Measurements from ENCODE around the gene U2AF1L4. TPM values are rescaled to one million over a fixed set of nuclear protein-coding genes. Genes with fewer than 3 reads are reported as not detected.
A peak's percentile ranks its signal among the peaks of the same experiment; 100 is the strongest.

Gene U2AF1L4
- total RNA-seq, 4 donors from 2014 or later, result 29.7 to 51.7 (median 36.8) TPM

- TF ChIP-seq CTCF (IDR thresholded peaks at IDR 0.05), result no peak
- 82 to 89% methylated on average over 13 of the region's 13 CpGs for WGBS, 2 donors
- Histone ChIP-seq H3K4me3 (replicated peaks in 1 of 3) (no peak overlapping the region), H3K36me3 (peaks cover 18 to 21% of the 10 kb centered on the region in 2 donors), H3K27ac (peak overlapping the region; percentile 30 to 58 (median 52)), H3K4me1 (peaks cover 13 to 25% of the 10 kb centered on the region in 2 donors), H3K27me3 (no peaks in the 10 kb centered on the region), H3K9me3 (no peaks in the 10 kb centered on the region)
- intact Hi-C loops (cut with DNase I), result loop anchor here (10.0 kb wide), 1 partner anchor 180 kb away; the partner anchor contains the start of gene LRFN3
- DNase-seq, result no peak
Measured at GRCh38 chr19:35754370-35755130, 9.3 kb upstream of the U2AF1L4 start.

- no peak for DNase-seq
- 91 to 94% methylated on average over 15 to 17 of the region's 20 CpGs for WGBS, 2 donors
- Histone ChIP-seq H3K4me1 (peaks cover 15 to 26% of the 10 kb centered on the region in 2 donors), H3K4me3 (replicated peaks in 1 of 3) (no peak overlapping the region), H3K27ac (no peak overlapping the region), H3K36me3 (peaks cover 18 to 21% of the 10 kb centered on the region in 2 donors), H3K9me3 (no peaks in the 10 kb centered on the region), H3K27me3 (no peaks in the 10 kb centered on the region)
- intact Hi-C loops (cut with DNase I), result loop anchor here (10.0 kb wide), 1 partner anchor 181 kb away; the partner anchor contains the start of gene LRFN3
- TF ChIP-seq POLR2A (IDR thresholded peaks at IDR 0.05) (no peak), CTCF (IDR thresholded peaks at IDR 0.05) (no peak)
Measured at GRCh38 chr19:35753634-35754369, 8.6 kb upstream of the U2AF1L4 start.

- no peak overlapping the region for H3K27ac ChIP-seq
- no peak overlapping the region for H3K4me3 ChIP-seq (replicated peaks in 1 of 3)
- H3K27me3 ChIP-seq, result no peaks in the 10 kb centered on the region
- H3K36me3 ChIP-seq, result peaks cover 18 to 21% of the 10 kb centered on the region in 2 donors
- intact Hi-C loops (cut with DNase I), result loop anchor here (10.0 kb wide), 1 partner anchor 182 kb away; the partner anchor contains the start of gene LRFN3
- WGBS, 2 donors, result 93 to 97% methylated on average over 12 to 20 of the region's 20 CpGs
- peaks cover 14 to 23% of the 10 kb centered on the region in 2 donors for H3K4me1 ChIP-seq
- TF ChIP-seq CTCF (IDR thresholded peaks at IDR 0.05) (no peak), POLR2A (IDR thresholded peaks at IDR 0.05) (no peak)
- DNase-seq, result no peak
- H3K9me3 ChIP-seq, result no peaks in the 10 kb centered on the region
Measured at GRCh38 chr19:35752746-35753350, 7.6 kb upstream of the U2AF1L4 start.

- H3K4me3 ChIP-seq (replicated peaks in 1 of 3), result no peak overlapping the region
- peaks cover 18 to 21% of the 10 kb centered on the region in 2 donors for H3K36me3 ChIP-seq
- TF ChIP-seq CTCF (IDR thresholded peaks at IDR 0.05) (no peak), POLR2A (IDR thresholded peaks at IDR 0.05) (no peak)
- intact Hi-C loops (cut with DNase I), result loop anchor here (10.0 kb wide), 1 partner anchor 183 kb away; the partner anchor contains the start of gene LRFN3
- H3K4me1 ChIP-seq, result peaks cover 10 to 21% of the 10 kb centered on the region in 2 donors
- H3K27me3 ChIP-seq, result no peaks in the 10 kb centered on the region
- H3K27ac ChIP-seq, result no peak overlapping the region
- H3K9me3 ChIP-seq, result no peaks in the 10 kb centered on the region
- DNase-seq, result no peak
- WGBS, 2 donors, result 86 to 94% methylated on average over 12 to 14 of the region's 14 CpGs
Measured at GRCh38 chr19:35751839-35752745, 6.9 kb upstream of the U2AF1L4 start.
